HepG2 (cell line): Measurements from ENCODE around the gene SOX12. TPM values are rescaled to one million over a fixed set of nuclear protein-coding genes. Genes with fewer than 3 reads are reported as not detected.
A peak's percentile ranks its signal among the peaks of the same experiment; 100 is the strongest.

Source experiments
- HOXA3 ChIP-seq: sonication (generic); formaldehyde crosslinking; IDR thresholded peaks from 2 replicates; pipeline ENCODE4 v1.5.0; 2020; ENCODE audit warnings: missing genetic modification reagents
- MAF1 ChIP-seq: sonication (generic); formaldehyde crosslinking; IDR thresholded peaks from 2 replicates; pipeline ENCODE4 v1.5.0; 2020; ENCODE audit warnings: missing genetic modification reagents, borderline replicate concordance
- SOX6 ChIP-seq, 2 experiments: fragments of 450-650 bp in 1 of 2; sonication (generic) in 1 of 2; formaldehyde crosslinking in 1 of 2; IDR thresholded peaks; 2 replicates each; pipeline versions ENCODE4 v1.4.0 to v1.6.1; 2017 to 2020; ENCODE audit warnings: antibody characterized with exemption in 1 of 2, mild to moderate bottlenecking in 1 of 2, missing genetic modification reagents in 1 of 2
- TCF7 ChIP-seq: sonication (generic); IDR thresholded peaks from 2 replicates; pipeline ENCODE4 v1.6.1; 2016; ENCODE audit warnings: antibody characterized with exemption, low read depth
- ZNF331 ChIP-seq: sonication (generic); formaldehyde crosslinking; IDR thresholded peaks from 2 replicates; pipeline ENCODE4 v1.4.0; 2020; ENCODE audit warnings: missing genetic modification reagents
- ZNF33B ChIP-seq: sonication (generic); formaldehyde crosslinking; IDR thresholded peaks from 2 replicates; pipeline ENCODE4 v1.5.1; 2020; ENCODE audit warnings: mild to moderate bottlenecking, missing genetic modification reagents
- ZNF383 ChIP-seq: sonication (generic); formaldehyde crosslinking; IDR thresholded peaks from 2 replicates; pipeline ENCODE4 v1.4.0; 2020; ENCODE audit warnings: missing genetic modification reagents, mild to moderate bottlenecking, borderline replicate concordance
- ZNF674 ChIP-seq: sonication (generic); formaldehyde crosslinking; IDR thresholded peaks from 2 replicates; pipeline ENCODE4 v1.5.0; 2020; ENCODE audit warnings: low read depth, mild to moderate bottlenecking, missing genetic modification reagents
- ZNF766 ChIP-seq: sonication (generic); formaldehyde crosslinking; IDR thresholded peaks from 2 replicates; pipeline ENCODE4 v1.5.0; 2020; ENCODE audit warnings: missing genetic modification reagents, borderline replicate concordance
- ZNF776 ChIP-seq: sonication (generic); formaldehyde crosslinking; IDR thresholded peaks from 2 replicates; pipeline ENCODE4 v1.4.0; 2020; ENCODE audit warnings: mild to moderate bottlenecking, missing genetic modification reagents
- ZNF839 ChIP-seq: sonication (generic); formaldehyde crosslinking; IDR thresholded peaks from 2 replicates; pipeline ENCODE4 v1.4.0; 2020; ENCODE audit warnings: missing genetic modification reagents, mild to moderate bottlenecking, borderline replicate concordance
- ZNF878 ChIP-seq: sonication (generic); formaldehyde crosslinking; IDR thresholded peaks from 2 replicates; pipeline ENCODE4 v1.8.1; 2023; ENCODE audit warnings: mild to moderate bottlenecking, missing genetic modification reagents, moderate library complexity
- polyA plus RNA-seq, 8 experiments: library from polyadenylated mRNA; depleted of rRNA in 3 of 8; stranded (reverse) in 7 of 8; unstranded in 1 of 8; fragments of >200 nt; fragmentation: Illumina TruSeq in 4 of 8; extraction: Trizol in 4 of 8; gene quantifications; 2 replicates each; pipeline versions ENCODE4 v1.2.1 to v1.2.3, GENCODE V29; 2011 to 2016; ENCODE audit warnings: low read depth in 4 of 8, missing spikeins in 1 of 8, mixed read lengths in 1 of 8; ENCODE audit not compliant: insufficient read depth in 1 of 8
- total RNA-seq, 5 experiments: library from RNA; depleted of rRNA; stranded (reverse); fragments of >200 nt; fragmentation: Illumina TruSeq; extraction: Trizol; gene quantifications; 2 replicates each; pipeline ENCODE4 v1.2.3, GENCODE V29; 2016; ENCODE audit warnings: low read depth in 1 of 5
- TF ChIP-seq, protein P1 (sequence below): IDR thresholded peaks from 2 replicates; pipeline ENCODE4 v1.6.1; 2016; ENCODE audit warnings: low read depth
- TF ChIP-seq, protein P2 (sequence below): sonication (generic); formaldehyde crosslinking; IDR thresholded peaks from 2 replicates; pipeline ENCODE4 v1.5.0; 2020; ENCODE audit warnings: mild to moderate bottlenecking, missing genetic modification reagents
- TF ChIP-seq, protein P3 (sequence below): sonication (generic); formaldehyde crosslinking; IDR thresholded peaks from 2 replicates; pipeline ENCODE4 v1.4.0; 2020; ENCODE audit warnings: mild to moderate bottlenecking, missing genetic modification reagents

The SOX12 gene
- total and polyA plus RNA-seq, 2 of the 13 experiments (the other 11 are each of a cell fraction or from before 2014, with no cell fraction given): 10.0 to 18.7 TPM

DNA sequence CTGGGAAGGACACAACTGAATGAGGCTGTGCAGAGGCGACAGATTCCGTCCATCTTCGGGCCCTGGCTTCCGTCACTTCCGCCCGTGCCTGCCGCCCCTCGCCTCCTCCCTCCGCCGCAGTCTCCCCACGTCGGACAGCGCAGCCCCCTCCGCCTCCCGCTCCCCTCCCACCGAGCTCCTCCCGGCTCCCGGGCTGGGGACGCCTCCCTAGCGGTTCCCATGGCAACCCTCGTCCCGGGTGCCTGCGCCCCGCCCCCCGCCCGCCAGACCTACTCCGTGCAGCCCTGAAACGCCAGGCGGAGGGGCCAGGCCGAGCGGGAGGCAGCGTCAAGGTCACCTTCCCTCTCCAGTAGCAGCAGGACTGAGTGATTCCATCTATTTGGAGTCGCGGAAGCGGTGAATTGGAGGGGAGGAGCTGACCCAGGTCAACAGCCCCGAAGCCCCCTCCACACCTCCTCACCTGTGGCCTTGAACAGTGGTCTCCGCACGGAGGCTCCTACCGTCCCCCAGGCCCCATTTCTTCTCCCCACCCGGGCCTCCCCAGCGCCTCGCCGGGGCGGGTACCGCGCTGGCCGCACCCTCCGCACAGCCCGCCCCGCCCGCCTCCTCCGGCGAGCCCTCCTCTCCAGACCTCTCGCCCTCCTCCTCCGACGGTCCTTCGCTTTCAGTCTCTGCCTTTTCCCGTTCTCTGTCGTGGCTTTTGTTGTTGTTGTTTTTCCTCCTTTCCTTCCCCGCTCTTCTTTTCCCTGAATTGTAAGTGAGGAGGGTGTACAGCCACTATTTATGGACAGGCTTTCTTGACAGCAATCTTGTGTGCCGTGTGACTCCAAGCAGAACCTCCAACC lies 22.5 kb downstream of the SOX12 start (continued):
- TF ChIP-seq, protein P1, sequence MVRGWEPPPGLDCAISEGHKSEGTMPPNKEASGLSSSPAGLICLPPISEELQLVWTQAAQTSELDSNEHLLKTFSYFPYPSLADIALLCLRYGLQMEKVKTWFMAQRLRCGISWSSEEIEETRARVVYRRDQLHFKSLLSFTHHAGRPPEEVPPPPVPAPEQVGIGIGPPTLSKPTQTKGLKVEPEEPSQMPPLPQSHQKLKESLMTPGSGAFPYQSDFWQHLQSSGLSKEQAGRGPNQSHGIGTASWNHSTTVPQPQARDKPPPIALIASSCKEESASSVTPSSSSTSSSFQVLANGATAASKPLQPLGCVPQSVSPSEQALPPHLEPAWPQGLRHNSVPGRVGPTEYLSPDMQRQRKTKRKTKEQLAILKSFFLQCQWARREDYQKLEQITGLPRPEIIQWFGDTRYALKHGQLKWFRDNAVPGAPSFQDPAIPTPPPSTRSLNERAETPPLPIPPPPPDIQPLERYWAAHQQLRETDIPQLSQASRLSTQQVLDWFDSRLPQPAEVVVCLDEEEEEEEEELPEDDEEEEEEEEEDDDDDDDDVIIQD (CRISPR knock-in tag): peak; percentile 95
- TF ChIP-seq, protein P2, sequence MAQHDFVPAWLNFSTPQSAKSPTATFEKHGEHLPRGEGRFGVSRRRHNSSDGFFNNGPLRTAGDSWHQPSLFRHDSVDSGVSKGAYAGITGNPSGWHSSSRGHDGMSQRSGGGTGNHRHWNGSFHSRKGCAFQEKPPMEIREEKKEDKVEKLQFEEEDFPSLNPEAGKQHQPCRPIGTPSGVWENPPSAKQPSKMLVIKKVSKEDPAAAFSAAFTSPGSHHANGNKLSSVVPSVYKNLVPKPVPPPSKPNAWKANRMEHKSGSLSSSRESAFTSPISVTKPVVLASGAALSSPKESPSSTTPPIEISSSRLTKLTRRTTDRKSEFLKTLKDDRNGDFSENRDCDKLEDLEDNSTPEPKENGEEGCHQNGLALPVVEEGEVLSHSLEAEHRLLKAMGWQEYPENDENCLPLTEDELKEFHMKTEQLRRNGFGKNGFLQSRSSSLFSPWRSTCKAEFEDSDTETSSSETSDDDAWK (CRISPR knock-in tag): no peak
- TF ChIP-seq ZNF766 (peak; percentile 95), ZNF674 (CRISPR knock-in tag) (peak; percentile 98; the same call in 1 of the 2 replicates), ZNF776 (CRISPR knock-in tag) (peak; percentile 22; the same call in 1 of the 2 replicates), HOXA3 (peak; percentile 95), ZNF33B (CRISPR knock-in tag) (peak; percentile 91; the same call in 1 of the 2 replicates), MAF1 (CRISPR knock-in tag) (peak; percentile 95), ZNF839 (CRISPR knock-in tag) (0 out of 2 replicates have a peak, but pooled peaks have one; percentile 50), ZNF878 (CRISPR knock-in tag) (peak; percentile 90; the same call in 1 of the 2 replicates), ZNF383 (CRISPR knock-in tag) (no peak), ZNF331 (CRISPR knock-in tag) (peak; percentile 97; the same call in 1 of the 2 replicates), SOX6 (IDR thresholded peaks at IDR 0.05) (no peak), SOX6 (CRISPR knock-in tag; IDR thresholded peaks at IDR 0.05) (peak; percentile 96), TCF7 (no peak; the same call in 1 of the 2 replicates)
- TF ChIP-seq, protein P3, sequence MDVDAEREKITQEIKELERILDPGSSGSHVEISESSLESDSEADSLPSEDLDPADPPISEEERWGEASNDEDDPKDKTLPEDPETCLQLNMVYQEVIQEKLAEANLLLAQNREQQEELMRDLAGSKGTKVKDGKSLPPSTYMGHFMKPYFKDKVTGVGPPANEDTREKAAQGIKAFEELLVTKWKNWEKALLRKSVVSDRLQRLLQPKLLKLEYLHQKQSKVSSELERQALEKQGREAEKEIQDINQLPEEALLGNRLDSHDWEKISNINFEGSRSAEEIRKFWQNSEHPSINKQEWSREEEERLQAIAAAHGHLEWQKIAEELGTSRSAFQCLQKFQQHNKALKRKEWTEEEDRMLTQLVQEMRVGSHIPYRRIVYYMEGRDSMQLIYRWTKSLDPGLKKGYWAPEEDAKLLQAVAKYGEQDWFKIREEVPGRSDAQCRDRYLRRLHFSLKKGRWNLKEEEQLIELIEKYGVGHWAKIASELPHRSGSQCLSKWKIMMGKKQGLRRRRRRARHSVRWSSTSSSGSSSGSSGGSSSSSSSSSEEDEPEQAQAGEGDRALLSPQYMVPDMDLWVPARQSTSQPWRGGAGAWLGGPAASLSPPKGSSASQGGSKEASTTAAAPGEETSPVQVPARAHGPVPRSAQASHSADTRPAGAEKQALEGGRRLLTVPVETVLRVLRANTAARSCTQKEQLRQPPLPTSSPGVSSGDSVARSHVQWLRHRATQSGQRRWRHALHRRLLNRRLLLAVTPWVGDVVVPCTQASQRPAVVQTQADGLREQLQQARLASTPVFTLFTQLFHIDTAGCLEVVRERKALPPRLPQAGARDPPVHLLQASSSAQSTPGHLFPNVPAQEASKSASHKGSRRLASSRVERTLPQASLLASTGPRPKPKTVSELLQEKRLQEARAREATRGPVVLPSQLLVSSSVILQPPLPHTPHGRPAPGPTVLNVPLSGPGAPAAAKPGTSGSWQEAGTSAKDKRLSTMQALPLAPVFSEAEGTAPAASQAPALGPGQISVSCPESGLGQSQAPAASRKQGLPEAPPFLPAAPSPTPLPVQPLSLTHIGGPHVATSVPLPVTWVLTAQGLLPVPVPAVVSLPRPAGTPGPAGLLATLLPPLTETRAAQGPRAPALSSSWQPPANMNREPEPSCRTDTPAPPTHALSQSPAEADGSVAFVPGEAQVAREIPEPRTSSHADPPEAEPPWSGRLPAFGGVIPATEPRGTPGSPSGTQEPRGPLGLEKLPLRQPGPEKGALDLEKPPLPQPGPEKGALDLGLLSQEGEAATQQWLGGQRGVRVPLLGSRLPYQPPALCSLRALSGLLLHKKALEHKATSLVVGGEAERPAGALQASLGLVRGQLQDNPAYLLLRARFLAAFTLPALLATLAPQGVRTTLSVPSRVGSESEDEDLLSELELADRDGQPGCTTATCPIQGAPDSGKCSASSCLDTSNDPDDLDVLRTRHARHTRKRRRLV (CRISPR knock-in tag): peak; percentile 94; the same call in 1 of the 2 replicates
